ENCODE measurements around the gene AUTS2. TPM values are rescaled to one million over a fixed set of nuclear protein-coding genes. Genes with fewer than 3 reads are reported as not detected.

AUTS2 gene
- total and polyA plus RNA-seq, 2 experiments from 2014 or later, result 32.0 to 91.0 TPM

DNA sequence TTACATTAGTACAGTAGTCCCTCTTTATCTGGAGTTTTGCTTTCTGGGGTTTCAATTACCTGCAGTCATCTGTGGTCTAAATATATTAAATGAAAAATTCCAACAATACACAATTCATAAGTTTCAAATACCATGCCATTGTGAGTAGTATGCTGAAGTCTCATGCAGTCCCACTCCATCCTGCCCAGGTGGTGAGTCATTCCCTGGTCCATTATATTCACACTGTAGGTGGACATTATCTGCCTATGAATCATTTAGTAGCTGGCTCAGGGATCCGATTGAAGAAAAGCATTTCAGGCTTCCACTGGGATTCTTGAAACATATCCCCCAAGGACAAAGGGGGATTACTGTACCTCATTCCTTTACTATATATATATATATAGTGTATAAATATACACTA is 1235.5 kb downstream of the AUTS2 start:
- Histone ChIP-seq H3K27ac (ENCODE audit: low read depth) (no peak overlapping the region), H3K79me2 (replicated peaks; ENCODE audit: insufficient read depth) (no peaks in the 10 kb centered on the region)
- no peak overlapping the region for H3K27ac Mint-ChIP-seq

More for the DNA sequence above, 1235.5 kb downstream of the AUTS2 start:
- DNase-seq (ENCODE audit: low spot score) (no peak), ATAC-seq (no peak)
- H4K20me1 ChIP-seq (replicated peaks; ENCODE audit: insufficient read depth), result no peaks in the 10 kb centered on the region
- H3K9me2 ChIP-seq (ENCODE audit: insufficient read depth), result peaks cover 14% of the 10 kb centered on the region
- peaks cover 4% of the 10 kb centered on the region for H3K36me3 ChIP-seq (ENCODE audit: insufficient read depth)
- TF ChIP-seq NANOG (IDR thresholded peaks at IDR 0.05; ENCODE audit: borderline replicate concordance) (no peak), EZH2 (IDR thresholded peaks at IDR 0.05; ENCODE audit: low read depth, unreplicated experiment) (no peak), EZH2phosphoT487 (IDR thresholded peaks at IDR 0.05; ENCODE audit: unreplicated experiment) (no peak), CREB1 (CRISPR knock-in tag; IDR thresholded peaks at IDR 0.05; ENCODE audit: low read depth) (no peak), ZNF331 (CRISPR knock-in tag; IDR thresholded peaks at IDR 0.05; ENCODE audit: low read depth) (no peak), POLR2AphosphoS5 (IDR thresholded peaks at IDR 0.05; ENCODE audit: low read depth) (no peak), ZNF114 (CRISPR knock-in tag; IDR thresholded peaks at IDR 0.05) (no peak), STAT1 (IDR thresholded peaks at IDR 0.05; ENCODE audit: unreplicated experiment) (no peak), JUNB (IDR thresholded peaks at IDR 0.05; ENCODE audit: unreplicated experiment) (no peak)
- TF ChIP-seq, protein P1, sequence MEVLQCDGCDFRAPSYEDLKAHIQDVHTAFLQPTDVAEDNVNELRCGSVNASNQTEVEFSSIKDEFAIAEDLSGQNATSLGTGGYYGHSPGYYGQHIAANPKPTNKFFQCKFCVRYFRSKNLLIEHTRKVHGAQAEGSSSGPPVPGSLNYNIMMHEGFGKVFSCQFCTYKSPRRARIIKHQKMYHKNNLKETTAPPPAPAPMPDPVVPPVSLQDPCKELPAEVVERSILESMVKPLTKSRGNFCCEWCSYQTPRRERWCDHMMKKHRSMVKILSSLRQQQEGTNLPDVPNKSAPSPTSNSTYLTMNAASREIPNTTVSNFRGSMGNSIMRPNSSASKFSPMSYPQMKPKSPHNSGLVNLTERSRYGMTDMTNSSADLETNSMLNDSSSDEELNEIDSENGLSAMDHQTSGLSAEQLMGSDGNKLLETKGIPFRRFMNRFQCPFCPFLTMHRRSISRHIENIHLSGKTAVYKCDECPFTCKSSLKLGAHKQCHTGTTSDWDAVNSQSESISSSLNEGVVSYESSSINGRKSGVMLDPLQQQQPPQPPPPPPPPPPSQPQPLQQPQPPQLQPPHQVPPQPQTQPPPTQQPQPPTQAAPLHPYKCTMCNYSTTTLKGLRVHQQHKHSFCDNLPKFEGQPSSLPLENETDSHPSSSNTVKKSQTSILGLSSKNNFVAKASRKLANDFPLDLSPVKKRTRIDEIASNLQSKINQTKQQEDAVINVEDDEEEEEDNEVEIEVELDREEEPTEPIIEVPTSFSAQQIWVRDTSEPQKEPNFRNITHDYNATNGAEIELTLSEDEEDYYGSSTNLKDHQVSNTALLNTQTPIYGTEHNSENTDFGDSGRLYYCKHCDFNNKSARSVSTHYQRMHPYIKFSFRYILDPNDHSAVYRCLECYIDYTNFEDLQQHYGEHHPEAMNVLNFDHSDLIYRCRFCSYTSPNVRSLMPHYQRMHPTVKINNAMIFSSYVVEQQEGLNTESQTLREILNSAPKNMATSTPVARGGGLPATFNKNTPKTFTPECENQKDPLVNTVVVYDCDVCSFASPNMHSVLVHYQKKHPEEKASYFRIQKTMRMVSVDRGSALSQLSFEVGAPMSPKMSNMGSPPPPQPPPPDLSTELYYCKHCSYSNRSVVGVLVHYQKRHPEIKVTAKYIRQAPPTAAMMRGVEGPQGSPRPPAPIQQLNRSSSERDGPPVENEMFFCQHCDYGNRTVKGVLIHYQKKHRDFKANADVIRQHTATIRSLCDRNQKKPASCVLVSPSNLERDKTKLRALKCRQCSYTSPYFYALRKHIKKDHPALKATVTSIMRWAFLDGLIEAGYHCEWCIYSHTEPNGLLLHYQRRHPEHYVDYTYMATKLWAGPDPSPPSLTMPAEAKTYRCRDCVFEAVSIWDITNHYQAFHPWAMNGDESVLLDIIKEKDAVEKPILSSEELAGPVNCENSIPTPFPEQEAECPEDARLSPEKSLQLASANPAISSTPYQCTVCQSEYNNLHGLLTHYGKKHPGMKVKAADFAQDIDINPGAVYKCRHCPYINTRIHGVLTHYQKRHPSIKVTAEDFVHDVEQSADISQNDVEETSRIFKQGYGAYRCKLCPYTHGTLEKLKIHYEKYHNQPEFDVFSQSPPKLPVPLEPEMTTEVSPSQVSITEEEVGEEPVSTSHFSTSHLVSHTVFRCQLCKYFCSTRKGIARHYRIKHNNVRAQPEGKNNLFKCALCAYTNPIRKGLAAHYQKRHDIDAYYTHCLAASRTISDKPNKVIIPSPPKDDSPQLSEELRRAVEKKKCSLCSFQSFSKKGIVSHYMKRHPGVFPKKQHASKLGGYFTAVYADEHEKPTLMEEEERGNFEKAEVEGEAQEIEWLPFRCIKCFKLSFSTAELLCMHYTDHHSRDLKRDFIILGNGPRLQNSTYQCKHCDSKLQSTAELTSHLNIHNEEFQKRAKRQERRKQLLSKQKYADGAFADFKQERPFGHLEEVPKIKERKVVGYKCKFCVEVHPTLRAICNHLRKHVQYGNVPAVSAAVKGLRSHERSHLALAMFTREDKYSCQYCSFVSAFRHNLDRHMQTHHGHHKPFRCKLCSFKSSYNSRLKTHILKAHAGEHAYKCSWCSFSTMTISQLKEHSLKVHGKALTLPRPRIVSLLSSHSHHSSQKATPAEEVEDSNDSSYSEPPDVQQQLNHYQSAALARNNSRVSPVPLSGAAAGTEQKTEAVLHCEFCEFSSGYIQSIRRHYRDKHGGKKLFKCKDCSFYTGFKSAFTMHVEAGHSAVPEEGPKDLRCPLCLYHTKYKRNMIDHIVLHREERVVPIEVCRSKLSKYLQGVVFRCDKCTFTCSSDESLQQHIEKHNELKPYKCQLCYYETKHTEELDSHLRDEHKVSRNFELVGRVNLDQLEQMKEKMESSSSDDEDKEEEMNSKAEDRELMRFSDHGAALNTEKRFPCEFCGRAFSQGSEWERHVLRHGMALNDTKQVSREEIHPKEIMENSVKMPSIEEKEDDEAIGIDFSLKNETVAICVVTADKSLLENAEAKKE (CRISPR knock-in tag; IDR thresholded peaks at IDR 0.05), result no peak
- TF ChIP-seq, protein P2, sequence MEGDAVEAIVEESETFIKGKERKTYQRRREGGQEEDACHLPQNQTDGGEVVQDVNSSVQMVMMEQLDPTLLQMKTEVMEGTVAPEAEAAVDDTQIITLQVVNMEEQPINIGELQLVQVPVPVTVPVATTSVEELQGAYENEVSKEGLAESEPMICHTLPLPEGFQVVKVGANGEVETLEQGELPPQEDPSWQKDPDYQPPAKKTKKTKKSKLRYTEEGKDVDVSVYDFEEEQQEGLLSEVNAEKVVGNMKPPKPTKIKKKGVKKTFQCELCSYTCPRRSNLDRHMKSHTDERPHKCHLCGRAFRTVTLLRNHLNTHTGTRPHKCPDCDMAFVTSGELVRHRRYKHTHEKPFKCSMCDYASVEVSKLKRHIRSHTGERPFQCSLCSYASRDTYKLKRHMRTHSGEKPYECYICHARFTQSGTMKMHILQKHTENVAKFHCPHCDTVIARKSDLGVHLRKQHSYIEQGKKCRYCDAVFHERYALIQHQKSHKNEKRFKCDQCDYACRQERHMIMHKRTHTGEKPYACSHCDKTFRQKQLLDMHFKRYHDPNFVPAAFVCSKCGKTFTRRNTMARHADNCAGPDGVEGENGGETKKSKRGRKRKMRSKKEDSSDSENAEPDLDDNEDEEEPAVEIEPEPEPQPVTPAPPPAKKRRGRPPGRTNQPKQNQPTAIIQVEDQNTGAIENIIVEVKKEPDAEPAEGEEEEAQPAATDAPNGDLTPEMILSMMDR (conservative IDR thresholded peaks at IDR 0.05; ENCODE audit: low read depth in 2 of 2), result no peak
- TF ChIP-seq, protein P3, sequence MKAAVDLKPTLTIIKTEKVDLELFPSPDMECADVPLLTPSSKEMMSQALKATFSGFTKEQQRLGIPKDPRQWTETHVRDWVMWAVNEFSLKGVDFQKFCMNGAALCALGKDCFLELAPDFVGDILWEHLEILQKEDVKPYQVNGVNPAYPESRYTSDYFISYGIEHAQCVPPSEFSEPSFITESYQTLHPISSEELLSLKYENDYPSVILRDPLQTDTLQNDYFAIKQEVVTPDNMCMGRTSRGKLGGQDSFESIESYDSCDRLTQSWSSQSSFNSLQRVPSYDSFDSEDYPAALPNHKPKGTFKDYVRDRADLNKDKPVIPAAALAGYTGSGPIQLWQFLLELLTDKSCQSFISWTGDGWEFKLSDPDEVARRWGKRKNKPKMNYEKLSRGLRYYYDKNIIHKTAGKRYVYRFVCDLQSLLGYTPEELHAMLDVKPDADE (IDR thresholded peaks at IDR 0.05), result no peak
- TF ChIP-seq, protein P4, sequence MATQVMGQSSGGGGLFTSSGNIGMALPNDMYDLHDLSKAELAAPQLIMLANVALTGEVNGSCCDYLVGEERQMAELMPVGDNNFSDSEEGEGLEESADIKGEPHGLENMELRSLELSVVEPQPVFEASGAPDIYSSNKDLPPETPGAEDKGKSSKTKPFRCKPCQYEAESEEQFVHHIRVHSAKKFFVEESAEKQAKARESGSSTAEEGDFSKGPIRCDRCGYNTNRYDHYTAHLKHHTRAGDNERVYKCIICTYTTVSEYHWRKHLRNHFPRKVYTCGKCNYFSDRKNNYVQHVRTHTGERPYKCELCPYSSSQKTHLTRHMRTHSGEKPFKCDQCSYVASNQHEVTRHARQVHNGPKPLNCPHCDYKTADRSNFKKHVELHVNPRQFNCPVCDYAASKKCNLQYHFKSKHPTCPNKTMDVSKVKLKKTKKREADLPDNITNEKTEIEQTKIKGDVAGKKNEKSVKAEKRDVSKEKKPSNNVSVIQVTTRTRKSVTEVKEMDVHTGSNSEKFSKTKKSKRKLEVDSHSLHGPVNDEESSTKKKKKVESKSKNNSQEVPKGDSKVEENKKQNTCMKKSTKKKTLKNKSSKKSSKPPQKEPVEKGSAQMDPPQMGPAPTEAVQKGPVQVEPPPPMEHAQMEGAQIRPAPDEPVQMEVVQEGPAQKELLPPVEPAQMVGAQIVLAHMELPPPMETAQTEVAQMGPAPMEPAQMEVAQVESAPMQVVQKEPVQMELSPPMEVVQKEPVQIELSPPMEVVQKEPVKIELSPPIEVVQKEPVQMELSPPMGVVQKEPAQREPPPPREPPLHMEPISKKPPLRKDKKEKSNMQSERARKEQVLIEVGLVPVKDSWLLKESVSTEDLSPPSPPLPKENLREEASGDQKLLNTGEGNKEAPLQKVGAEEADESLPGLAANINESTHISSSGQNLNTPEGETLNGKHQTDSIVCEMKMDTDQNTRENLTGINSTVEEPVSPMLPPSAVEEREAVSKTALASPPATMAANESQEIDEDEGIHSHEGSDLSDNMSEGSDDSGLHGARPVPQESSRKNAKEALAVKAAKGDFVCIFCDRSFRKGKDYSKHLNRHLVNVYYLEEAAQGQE (IDR thresholded peaks at IDR 0.05; ENCODE audit: unreplicated experiment), result no peak
- Mint-ChIP-seq H3K27me3 (ENCODE audit: insufficient read depth, low read depth, poor library complexity) (peaks cover 10% of the 10 kb centered on the region), H3K4me3 (no peak overlapping the region), H3K36me3 (ENCODE audit: low read depth) (peaks cover 28% of the 10 kb centered on the region), H3K9me3 (peaks cover 31% of the 10 kb centered on the region), H3K4me1 (peaks cover 17% of the 10 kb centered on the region)
- peaks cover 9% of the 10 kb centered on the region for H3K4me1 ChIP-seq (ENCODE audit: insufficient read depth)
- no peak overlapping the region for H3K4me2 ChIP-seq
- no peak overlapping the region for H2AFZ ChIP-seq
- no peaks in the 10 kb centered on the region for H3K27me3 ChIP-seq (ENCODE audit: insufficient read depth)
- no peak overlapping the region for H3K4me3 ChIP-seq
- H3F3A ChIP-seq (replicated peaks; ENCODE audit: low read depth), result no peaks in the 10 kb centered on the region

All from GM23338 (cell line).